HepG2 (cell line): ENCODE measurements around the gene DCC.

Experiments
- CBX1 ChIP-seq: IDR thresholded peaks from one replicate; pipeline ENCODE4 v1.6.1; 2016; ENCODE audit warnings: antibody characterized with exemption, low read depth
- E2F1 ChIP-seq: sonication (generic); formaldehyde crosslinking; IDR thresholded peaks from 2 replicates; pipeline ENCODE4 v1.5.0; 2020; ENCODE audit warnings: missing genetic modification reagents
- NFYB ChIP-seq: sonication (generic); formaldehyde crosslinking; IDR thresholded peaks from 2 replicates; pipeline ENCODE4 v1.4.0; 2020; ENCODE audit warnings: missing genetic modification reagents
- TF ChIP-seq, protein P1 (sequence below): sonication (generic); formaldehyde crosslinking; IDR thresholded peaks from 2 replicates; pipeline ENCODE4 v1.5.0; 2020; ENCODE audit warnings: mild to moderate bottlenecking, missing genetic modification reagents, moderate library complexity
- TF ChIP-seq, protein P2 (sequence below): sonication (generic); formaldehyde crosslinking; IDR thresholded peaks from 2 replicates; pipeline ENCODE4 v1.8.1; 2023; ENCODE audit warnings: mild to moderate bottlenecking, missing genetic modification reagents

DNA sequence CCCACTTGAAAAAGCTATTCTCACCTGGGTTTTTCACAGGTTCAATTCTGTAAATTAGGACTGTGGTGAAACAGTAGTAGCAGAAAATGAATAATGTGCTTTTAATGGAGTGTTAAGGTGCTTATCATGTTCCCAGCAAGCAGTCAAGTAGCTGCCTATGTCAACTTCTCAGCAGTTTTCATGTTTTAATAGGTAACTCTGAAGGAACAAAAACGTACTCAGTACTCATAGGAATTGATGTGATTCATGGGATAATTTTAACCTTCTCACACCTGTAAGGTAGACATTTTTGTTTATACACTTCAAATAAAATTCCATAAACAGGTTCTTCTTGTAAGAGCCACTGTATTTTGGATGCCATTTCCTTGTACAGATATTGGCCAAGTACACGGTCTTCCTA is 1082.9 kb downstream of the DCC start:
- no peak for TF ChIP-seq CBX1
- no peak for TF ChIP-seq E2F1
- TF ChIP-seq, protein P1, sequence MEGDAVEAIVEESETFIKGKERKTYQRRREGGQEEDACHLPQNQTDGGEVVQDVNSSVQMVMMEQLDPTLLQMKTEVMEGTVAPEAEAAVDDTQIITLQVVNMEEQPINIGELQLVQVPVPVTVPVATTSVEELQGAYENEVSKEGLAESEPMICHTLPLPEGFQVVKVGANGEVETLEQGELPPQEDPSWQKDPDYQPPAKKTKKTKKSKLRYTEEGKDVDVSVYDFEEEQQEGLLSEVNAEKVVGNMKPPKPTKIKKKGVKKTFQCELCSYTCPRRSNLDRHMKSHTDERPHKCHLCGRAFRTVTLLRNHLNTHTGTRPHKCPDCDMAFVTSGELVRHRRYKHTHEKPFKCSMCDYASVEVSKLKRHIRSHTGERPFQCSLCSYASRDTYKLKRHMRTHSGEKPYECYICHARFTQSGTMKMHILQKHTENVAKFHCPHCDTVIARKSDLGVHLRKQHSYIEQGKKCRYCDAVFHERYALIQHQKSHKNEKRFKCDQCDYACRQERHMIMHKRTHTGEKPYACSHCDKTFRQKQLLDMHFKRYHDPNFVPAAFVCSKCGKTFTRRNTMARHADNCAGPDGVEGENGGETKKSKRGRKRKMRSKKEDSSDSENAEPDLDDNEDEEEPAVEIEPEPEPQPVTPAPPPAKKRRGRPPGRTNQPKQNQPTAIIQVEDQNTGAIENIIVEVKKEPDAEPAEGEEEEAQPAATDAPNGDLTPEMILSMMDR (CRISPR knock-in tag): no peak
- TF ChIP-seq, protein P2, sequence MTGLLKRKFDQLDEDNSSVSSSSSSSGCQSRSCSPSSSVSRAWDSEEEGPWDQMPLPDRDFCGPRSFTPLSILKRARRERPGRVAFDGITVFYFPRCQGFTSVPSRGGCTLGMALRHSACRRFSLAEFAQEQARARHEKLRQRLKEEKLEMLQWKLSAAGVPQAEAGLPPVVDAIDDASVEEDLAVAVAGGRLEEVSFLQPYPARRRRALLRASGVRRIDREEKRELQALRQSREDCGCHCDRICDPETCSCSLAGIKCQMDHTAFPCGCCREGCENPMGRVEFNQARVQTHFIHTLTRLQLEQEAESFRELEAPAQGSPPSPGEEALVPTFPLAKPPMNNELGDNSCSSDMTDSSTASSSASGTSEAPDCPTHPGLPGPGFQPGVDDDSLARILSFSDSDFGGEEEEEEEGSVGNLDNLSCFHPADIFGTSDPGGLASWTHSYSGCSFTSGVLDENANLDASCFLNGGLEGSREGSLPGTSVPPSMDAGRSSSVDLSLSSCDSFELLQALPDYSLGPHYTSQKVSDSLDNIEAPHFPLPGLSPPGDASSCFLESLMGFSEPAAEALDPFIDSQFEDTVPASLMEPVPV (CRISPR knock-in tag): no peak
- TF ChIP-seq NFYB (CRISPR knock-in tag): no peak
